Neural progenitor cell (in vitro differentiated cells): Measurements from ENCODE around the gene NTM.

Experiments
- CTCF ChIP-seq: fragments of 200-600 bp; sonication (generic); IDR thresholded peaks from 2 replicates; pipeline ENCODE4 v1.5.1; 2017; ENCODE audit warnings: antibody characterized with exemption, mild to moderate bottlenecking
- EZH2phosphoT487 ChIP-seq: fragments of 200-600 bp; sonication (generic); IDR thresholded peaks from 2 replicates; pipeline ENCODE4 v1.6.1; 2017; ENCODE audit warnings: antibody characterized with exemption

- TF ChIP-seq CTCF (peak; percentile 25), EZH2phosphoT487 (no peak)
Measured at GRCh38 chr11:131914361-131914774, 544.0 kb downstream of the NTM start.
